H1 (cell line): ENCODE measurements around the gene C2CD4D. TPM values are rescaled to one million over a fixed set of nuclear protein-coding genes. Genes with fewer than 3 reads are reported as not detected.
"Not testable (repeated sequence)": the region's sequence is repeated elsewhere in the genome, so short reads cannot be mapped to it uniquely, and the experiment has no call there.

Experiments
- CTCF ChIA-PET: fragments of 300-600 bp; sonication (Branson Sonifier 250); formaldehyde crosslinking; loops from one replicate; lab custom pipeline; 2021; ENCODE audit not compliant: partially characterized antibody; lab: Charles Lee
- POLR2A ChIA-PET: fragments of 300-600 bp; sonication (Branson Sonifier 250); formaldehyde crosslinking; loops from one replicate; lab custom pipeline; 2021; ENCODE audit warnings: inconsistent platforms; ENCODE audit not compliant: partially characterized antibody; lab: Charles Lee
- DNase-seq, 2 experiments: peaks; one replicate each; pipeline versions ENCODE4 v3.0.0 to v3.0.0-alpha.2; 2010 to 2022; ENCODE audit warnings: low spot score in 2 of 2, low read depth in 1 of 2, mixed read lengths in 1 of 2
- FAIRE-seq: peaks from 2 replicates; lab custom pipeline; 2011; peaks lifted over from hg19 to GRCh38; lab: Jason Lieb, UNC
- H2AFZ ChIP-seq: 2 replicates; pipeline ENCODE4 v1.8.1; 2012; ENCODE audit warnings: low read length, inconsistent platforms
- H2AK5ac ChIP-seq: 2 replicates; pipeline ENCODE4 v1.6.1; 2013; ENCODE audit warnings: low read depth, low read length
- H2BK120ac ChIP-seq: replicated peaks from 2 replicates; pipeline ENCODE3; 2013; ENCODE audit warnings: low read depth, low read length, inconsistent platforms
- H2BK12ac ChIP-seq: 2 replicates; pipeline ENCODE4 v1.6.1; 2013; ENCODE audit warnings: low read depth, low read length
- H2BK15ac ChIP-seq: 2 replicates; pipeline ENCODE4 v1.6.1; 2013; ENCODE audit warnings: low read length
- H2BK20ac ChIP-seq: 2 replicates; pipeline ENCODE4 v1.6.1; 2013; ENCODE audit warnings: low read length
- H2BK5ac ChIP-seq: 2 replicates; pipeline ENCODE4 v1.6.1; 2013; ENCODE audit warnings: low read depth, low read length
- H3K14ac ChIP-seq: 2 replicates; pipeline ENCODE4 v1.6.1; 2013; ENCODE audit warnings: inconsistent platforms; ENCODE audit not compliant: insufficient read length
- H3K18ac ChIP-seq: 2 replicates; pipeline ENCODE4 v1.6.1; 2013; ENCODE audit warnings: low read length; ENCODE audit errors: extremely low read depth
- H3K23ac ChIP-seq: 2 replicates; pipeline ENCODE4 v1.6.1; 2013; ENCODE audit warnings: inconsistent platforms; ENCODE audit not compliant: insufficient read length
- H3K23me2 ChIP-seq: 2 replicates; pipeline ENCODE4 v1.6.1; 2013; ENCODE audit warnings: low read depth, low read length
- H3K27ac ChIP-seq: 2 replicates; pipeline ENCODE4 v1.6.1; 2011; ENCODE audit warnings: low read depth, low read length, inconsistent platforms
- H3K27me3 ChIP-seq, 4 experiments: replicated peaks in 1 of 4; 1 replicate in 1 of 4; 2 replicates in 3 of 4; pipeline versions ENCODE4 v1.6.1 to v1.8.1; 2011 to 2013; ENCODE audit warnings: low read length in 3 of 4, mild to moderate bottlenecking in 3 of 4, inconsistent platforms in 2 of 4, mixed read lengths in 2 of 4, moderate library complexity in 1 of 4; ENCODE audit not compliant: control insufficient read depth in 3 of 4, insufficient read depth in 3 of 4; ENCODE audit errors: extremely low read depth in 1 of 4
- H3K36me3 ChIP-seq, 4 experiments: 2 replicates each; pipeline versions ENCODE4 v1.6.1 to v1.8.1; 2011 to 2013; ENCODE audit warnings: mild to moderate bottlenecking in 4 of 4, low read length in 3 of 4, moderate library complexity in 2 of 4, control low read depth in 1 of 4, inconsistent platforms in 1 of 4; ENCODE audit not compliant: insufficient read depth in 4 of 4, control insufficient read depth in 2 of 4
- H3K4ac ChIP-seq: replicated peaks from 2 replicates; pipeline ENCODE3; 2013; ENCODE audit warnings: low read length, low read depth, mixed read lengths, inconsistent platforms; ENCODE audit not compliant: insufficient read length
- H3K4me1 ChIP-seq, 4 experiments: replicated peaks in 1 of 4; 1 replicate in 1 of 4; 2 replicates in 3 of 4; pipeline versions ENCODE4 v1.6.1 to v1.8.1; 2011 to 2013; ENCODE audit warnings: low read length in 3 of 4, inconsistent platforms in 2 of 4, mixed read lengths in 1 of 4; ENCODE audit not compliant: insufficient read depth in 4 of 4, control insufficient read depth in 3 of 4
- H3K4me2 ChIP-seq, 2 experiments: 2 replicates each; pipeline versions ENCODE4 v1.6.1 to v1.8.1; 2011 to 2013; ENCODE audit warnings: low read depth in 2 of 2, low read length in 2 of 2, control low read depth in 1 of 2, inconsistent platforms in 1 of 2, mild to moderate bottlenecking in 1 of 2; ENCODE audit not compliant: insufficient read depth in 1 of 2
- H3K4me3 ChIP-seq, 4 experiments: fragments of 200-600, 300-600 bp in 1 of 4; sonication (generic), shearing (Covaris generic), sonication (Bioruptor Twin) in 1 of 4; 2 replicates each; pipeline versions ENCODE4 v1.5.1 to v1.8.1; 2011 to 2016; ENCODE audit warnings: low read length in 4 of 4, low read depth in 3 of 4, control low read depth in 2 of 4, inconsistent platforms in 2 of 4, mild to moderate bottlenecking in 2 of 4, mixed read lengths in 1 of 4, moderate library complexity in 1 of 4; ENCODE audit not compliant: insufficient read depth in 2 of 4; ENCODE audit errors: extremely low read depth in 1 of 4
- H3K56ac ChIP-seq: replicated peaks from 2 replicates; pipeline ENCODE3; 2013; ENCODE audit warnings: low read depth, mild to moderate bottlenecking, mixed read lengths, low read length, inconsistent platforms; ENCODE audit not compliant: insufficient read length
- H3K79me1 ChIP-seq: 2 replicates; pipeline ENCODE4 v1.6.1; 2013; ENCODE audit warnings: low read depth, low read length, control low read depth
- H3K79me2 ChIP-seq, 2 experiments: 2 replicates each; pipeline versions ENCODE4 v1.6.1 to v1.8.1; 2012 to 2013; ENCODE audit warnings: low read length in 2 of 2, mild to moderate bottlenecking in 2 of 2, inconsistent platforms in 1 of 2; ENCODE audit not compliant: insufficient read depth in 2 of 2, control insufficient read depth in 1 of 2
- H3K9ac ChIP-seq, 4 experiments: replicated peaks in 1 of 4; 1 replicate in 1 of 4; 2 replicates in 3 of 4; pipeline versions ENCODE4 v1.6.1 to v1.8.1; 2011 to 2013; ENCODE audit warnings: low read depth in 3 of 4, low read length in 3 of 4, control low read depth in 2 of 4, mild to moderate bottlenecking in 2 of 4, moderate library complexity in 2 of 4, inconsistent platforms in 1 of 4; ENCODE audit errors: extremely low read depth in 1 of 4
- H3K9me3 ChIP-seq, 2 experiments: 2 replicates each; pipeline versions ENCODE4 v1.6.1 to v1.8.1; 2012 to 2013; ENCODE audit warnings: mild to moderate bottlenecking in 2 of 2, moderate library complexity in 2 of 2, control low read depth in 1 of 2, inconsistent platforms in 1 of 2, low read depth in 1 of 2, low read length in 1 of 2, mixed read lengths in 1 of 2; ENCODE audit not compliant: insufficient read depth in 2 of 2
- H4K20me1 ChIP-seq, 2 experiments: replicated peaks in 1 of 2; 2 replicates each; pipeline versions ENCODE3 to v1.8.1; 2011 to 2013; ENCODE audit warnings: inconsistent platforms in 2 of 2, low read length in 2 of 2, mild to moderate bottlenecking in 1 of 2; ENCODE audit not compliant: insufficient read depth in 2 of 2, control insufficient read depth in 1 of 2
- H4K5ac ChIP-seq: 2 replicates; pipeline ENCODE4 v1.6.1; 2013; ENCODE audit warnings: low read length, low read depth, mixed read lengths, inconsistent platforms; ENCODE audit not compliant: insufficient read length
- H4K8ac ChIP-seq: 2 replicates; pipeline ENCODE4 v1.8.0; 2013; ENCODE audit warnings: mild to moderate bottlenecking, moderate library complexity, low read length, inconsistent platforms; ENCODE audit not compliant: insufficient read depth; ENCODE audit errors: extremely low read depth
- H4K91ac ChIP-seq: replicated peaks from 2 replicates; pipeline ENCODE3; 2013; ENCODE audit warnings: low read length, mixed read lengths, inconsistent platforms; ENCODE audit not compliant: insufficient read length
- WGBS, 2 experiments: shearing (Covaris generic) in 1 of 2; methylation state at CpG; one replicate each; pipeline versions ENCODE4 v1.1.6 to v1.1.7; 2013 to 2015; ENCODE audit warnings: low lambda C conversion rate in 2 of 2, mixed read lengths in 2 of 2, inconsistent platforms in 1 of 2, low coverage in 1 of 2, missing lambda C conversion rate in 1 of 2; ENCODE audit not compliant: insufficient replicate concordance in 2 of 2, insufficient coverage in 1 of 2, insufficient read length in 1 of 2; ENCODE audit errors: extremely low coverage in 1 of 2, missing lambda C conversion rate in 1 of 2; 5-methylcytosine and 5-hydroxymethylcytosine counted together
- polyA plus RNA-seq, 7 experiments: library from polyadenylated mRNA; depleted of rRNA in 3 of 7; stranded (reverse) in 5 of 7; unstranded in 2 of 7; fragments of >200 nt in 5 of 7; fragments of 200-250 nt in 2 of 7; gene quantifications; 1 replicate in 5 of 7; 2 replicates in 1 of 7; 4 replicates in 1 of 7; pipeline versions ENCODE4 v1.2.1 to v1.2.3, GENCODE V29; 2011 to 2013; ENCODE audit warnings: missing spikeins in 2 of 7, mixed read lengths in 2 of 7
- total RNA-seq: library from RNA; stranded (reverse); fragmentation: NEBNext Ultra II Directional; extraction: Animal tissue kit (Norgen Biotek cat#: 25700); gene quantifications from 2 replicates; pipeline ENCODE4 v1.2.1, GENCODE V29; 2021

C2CD4D gene
- total and polyA plus RNA-seq, 2 of the 8 experiments (the other 6 are each of a cell fraction or from before 2014, with no cell fraction given): 0.41 to 0.71 TPM

GRCh38 chr1:151884879-151885278 lies 45.3 kb upstream of the C2CD4D start:
- not testable (repeated sequence) for H3K56ac ChIP-seq, H2BK12ac ChIP-seq, H2BK120ac ChIP-seq, H4K91ac ChIP-seq, H2AFZ ChIP-seq, H4K20me1 ChIP-seq, H3K4me2 ChIP-seq, H3K23ac ChIP-seq, H3K27ac ChIP-seq, H4K8ac ChIP-seq, H3K23me2 ChIP-seq, H2BK5ac ChIP-seq, H3K9ac ChIP-seq, H2AK5ac ChIP-seq, H3K18ac ChIP-seq, H3K79me2 ChIP-seq, DNase-seq, H3K9me3 ChIP-seq, FAIRE-seq, H3K4me1 ChIP-seq, H3K14ac ChIP-seq, H3K4me3 ChIP-seq, H3K79me1 ChIP-seq, H3K27me3 ChIP-seq, H3K4ac ChIP-seq, H2BK15ac ChIP-seq, H2BK20ac ChIP-seq, H4K5ac ChIP-seq
- 90% methylated on average over 5 of the region's 5 CpGs; no CpG with 5 or more reads in 1 of the 2 experiments for WGBS, 2 experiments
- peaks cover 0 to 10% (median 0%) of the 10 kb centered on the region in 4 experiments; a peak in 1 of 8 replicates for H3K36me3 ChIP-seq
- ChIA-PET CTCF (interaction anchor here (0.6 to 1.7 kb wide), 3 partner anchors 21 to 117 kb away, joined by 4 to 9 read pairs (median 5); no protein-coding TSS in a partner anchor), POLR2A (interaction anchor here (1.0 kb wide), 1 partner anchor 29 kb away, joined by 4 read pairs; no protein-coding TSS in a partner anchor)

GRCh38 chr1:151884445-151884844 lies 44.8 kb upstream of the C2CD4D start:
- POLR2A ChIA-PET: interaction anchor here (0.6 to 0.8 kb wide), 3 partner anchors 12 to 249 kb away, joined by 3 read pairs; partner anchors contain the start of gene THEM4

More at GRCh38 chr1:151884445-151884844, 44.8 kb upstream of the C2CD4D start:
- not testable (repeated sequence) for H3K4me1 ChIP-seq, H2BK120ac ChIP-seq, H2BK15ac ChIP-seq, H3K18ac ChIP-seq, H4K91ac ChIP-seq, H2AK5ac ChIP-seq, H3K27me3 ChIP-seq, H3K9ac ChIP-seq, H2BK12ac ChIP-seq, DNase-seq, H3K9me3 ChIP-seq, H3K14ac ChIP-seq, FAIRE-seq, H3K27ac ChIP-seq, H3K79me1 ChIP-seq, H4K5ac ChIP-seq, H2BK5ac ChIP-seq, H4K8ac ChIP-seq, H3K23ac ChIP-seq, H2AFZ ChIP-seq, H3K79me2 ChIP-seq, H3K4me3 ChIP-seq, H3K23me2 ChIP-seq, H4K20me1 ChIP-seq, H2BK20ac ChIP-seq, H3K4ac ChIP-seq, H3K4me2 ChIP-seq, H3K56ac ChIP-seq
- peaks cover 0 to 10% (median 0%) of the 10 kb centered on the region in 4 experiments; a peak in 1 of 8 replicates for H3K36me3 ChIP-seq
- CTCF ChIA-PET: interaction anchor here (0.8 to 3.4 kb wide), 4 partner anchors 24 to 117 kb away, joined by 3 to 11 read pairs (median 6); partner anchors contain the start of gene THEM4
- 89% methylated on average over 3 of the region's 3 CpGs; no CpG with 5 or more reads in 1 of the 2 experiments for WGBS, 2 experiments
